ENCODE measurements around the gene TFCP2. TPM values are rescaled to one million over a fixed set of nuclear protein-coding genes. Genes with fewer than 3 reads are reported as not detected.

TFCP2 gene
- total RNA-seq, 1 experiment from 2014 or later: 25.7 TPM

GRCh38 chr12:51183349-51183748 is 10.4 kb upstream of the TFCP2 start:
- ChIA-PET CTCF (no interaction called here), POLR2A (ENCODE audit: unreplicated experiment) (no interaction called here)
- H3K9me3 ChIP-seq (ENCODE audit: insufficient read depth, low read depth): no peaks in the 10 kb centered on the region
- H3K27ac ChIP-seq: no peak overlapping the region
- no peaks in the 10 kb centered on the region for H3K79me2 ChIP-seq (ENCODE audit: low read depth)
- H3F3A ChIP-seq (ENCODE audit: insufficient read depth, low read depth): no peaks in the 10 kb centered on the region
- no peaks in the 10 kb centered on the region for H3K4me1 ChIP-seq (replicated peaks; ENCODE audit: insufficient read depth)
- TF ChIP-seq CTCF (conservative IDR thresholded peaks at IDR 0.05) (no peak), EZH2 (IDR thresholded peaks at IDR 0.05; ENCODE audit: low read depth) (no peak)
- DNase-seq: no peak
- H3K9me2 ChIP-seq (ENCODE audit: insufficient read depth): no peaks in the 10 kb centered on the region
- no peak overlapping the region for H2AFZ ChIP-seq
- no peaks in the 10 kb centered on the region for H3K36me3 ChIP-seq (ENCODE audit: low read depth)
- H3K4me3 ChIP-seq: no peak overlapping the region
- no TSS peak for BruUV-seq (replicated peaks)
- H4K20me1 ChIP-seq (ENCODE audit: insufficient read depth): no peaks in the 10 kb centered on the region
- intact Hi-C loops (cut with micrococcal nuclease; ENCODE audit: unreplicated experiment): no loop called here
- H3K27me3 ChIP-seq (ENCODE audit: insufficient read depth, low read depth): no peaks in the 10 kb centered on the region
- no peak overlapping the region for H3K4me2 ChIP-seq

GRCh38 chr12:51181558-51181957 is 8.6 kb upstream of the TFCP2 start:
- H3K9me3 ChIP-seq (ENCODE audit: insufficient read depth, low read depth): no peaks in the 10 kb centered on the region
- no peaks in the 10 kb centered on the region for H4K20me1 ChIP-seq (ENCODE audit: insufficient read depth)
- no peaks in the 10 kb centered on the region for H3K36me3 ChIP-seq (ENCODE audit: low read depth)
- ChIA-PET POLR2A (ENCODE audit: unreplicated experiment) (no interaction called here), CTCF (no interaction called here)
- no peaks in the 10 kb centered on the region for H3K27me3 ChIP-seq (ENCODE audit: insufficient read depth, low read depth)
- no peak overlapping the region for H3K27ac ChIP-seq
- no peak overlapping the region for H3K4me2 ChIP-seq
- no peaks in the 10 kb centered on the region for H3K4me1 ChIP-seq (replicated peaks; ENCODE audit: insufficient read depth)
- TF ChIP-seq EZH2 (IDR thresholded peaks at IDR 0.05; ENCODE audit: low read depth): no peak
- no peak for TF ChIP-seq CTCF (conservative IDR thresholded peaks at IDR 0.05)
- no peaks in the 10 kb centered on the region for H3F3A ChIP-seq (ENCODE audit: insufficient read depth, low read depth)
- intact Hi-C loops (cut with micrococcal nuclease; ENCODE audit: unreplicated experiment): no loop called here
- no peaks in the 10 kb centered on the region for H3K79me2 ChIP-seq (ENCODE audit: low read depth)
- no peaks in the 10 kb centered on the region for H3K9me2 ChIP-seq (ENCODE audit: insufficient read depth)
- DNase-seq: no peak
- no TSS peak for BruUV-seq (replicated peaks)
- no peak overlapping the region for H3K4me3 ChIP-seq
- H2AFZ ChIP-seq: no peak overlapping the region

GRCh38 chr12:51177897-51178296 is 5.0 kb upstream of the TFCP2 start:
- Histone ChIP-seq H3K9me2 (ENCODE audit: insufficient read depth) (no peaks in the 10 kb centered on the region), H3F3A (ENCODE audit: insufficient read depth, low read depth) (peaks cover 11% of the 10 kb centered on the region), H3K9me3 (ENCODE audit: insufficient read depth, low read depth) (no peaks in the 10 kb centered on the region), H3K36me3 (ENCODE audit: low read depth) (no peaks in the 10 kb centered on the region), H3K27me3 (ENCODE audit: insufficient read depth, low read depth) (no peaks in the 10 kb centered on the region), H3K4me2 (no peak overlapping the region), H3K4me3 (no peak overlapping the region), H3K27ac (no peak overlapping the region), H3K4me1 (replicated peaks; ENCODE audit: insufficient read depth) (peaks cover 9% of the 10 kb centered on the region; the same call in 1 of the 2 replicates), H4K20me1 (ENCODE audit: insufficient read depth) (no peaks in the 10 kb centered on the region), H3K79me2 (ENCODE audit: low read depth) (no peaks in the 10 kb centered on the region), H2AFZ (no peak overlapping the region)
- no peak for TF ChIP-seq EZH2 (IDR thresholded peaks at IDR 0.05; ENCODE audit: low read depth)
- TF ChIP-seq CTCF (conservative IDR thresholded peaks at IDR 0.05): no peak
- intact Hi-C loops (cut with micrococcal nuclease; ENCODE audit: unreplicated experiment): no loop called here
- BruUV-seq (replicated peaks): no TSS peak
- CTCF ChIA-PET: interaction anchor here (0.7 kb wide), 1 partner anchor 84 kb away, joined by 3 read pairs; no protein-coding TSS in a partner anchor
- no peak for DNase-seq
- POLR2A ChIA-PET (ENCODE audit: unreplicated experiment): no interaction called here
